ENCODE measurements around the gene SLC9A5.

- TF ChIP-seq POLR2A (IDR thresholded peaks at IDR 0.05) = no peak
- TF ChIP-seq CTCF (IDR thresholded peaks at IDR 0.05) = no peak
Observed at GRCh38 chr16:67208154-67208896, 40.5 kb upstream of the SLC9A5 start.

Measured in testis (tissue), 2 donors.